Upper lobe of left lung (tissue), 6 donors: Measurements from ENCODE around the gene CTU2. TPM values are rescaled to one million over a fixed set of nuclear protein-coding genes. Genes with fewer than 3 reads are reported as not detected.
A peak's percentile ranks its signal among the peaks of the same experiment; 100 is the strongest.

Source experiments
- ATAC-seq, 2 donors: fragments of 200-7000 bp; cut with Tn5 transposase; one replicate each; pipeline ENCODE4 v1.9.1; 2022; ENCODE audit warnings: mild to moderate bottlenecking in 2 of 2, moderate library complexity in 2 of 2; ENCODE audit not compliant: low FRiP score in 2 of 2
- DNase-seq, 2 donors: peaks; one replicate each; pipeline ENCODE4 v3.0.0-alpha.2; 2019 to 2020
- H3K27ac ChIP-seq, 4 donors: fragments of 200-600 bp; sonication (generic); one replicate each; pipeline ENCODE4 v1.5.1; 2016 to 2019
- H3K27me3 ChIP-seq, 4 donors: fragments of 200-600 bp; sonication (generic); one replicate each; pipeline ENCODE4 v1.5.1; 2017 to 2019
- H3K36me3 ChIP-seq, 4 donors: fragments of 200-600 bp; sonication (generic); one replicate each; pipeline ENCODE4 v1.5.1; 2016 to 2019
- H3K4me1 ChIP-seq, 4 donors: fragments of 200-600 bp; sonication (generic); one replicate each; pipeline ENCODE4 v1.5.1; 2018 to 2019
- H3K4me3 ChIP-seq, 4 donors: fragments of 200-600 bp; sonication (generic); one replicate each; pipeline ENCODE4 v1.5.1; 2017 to 2019; ENCODE audit warnings: mild to moderate bottlenecking in 2 of 4, moderate library complexity in 1 of 4
- H3K9me3 ChIP-seq, 4 donors: fragments of 200-600 bp; sonication (generic); one replicate each; pipeline ENCODE4 v1.5.1; 2018 to 2019
- EP300 ChIP-seq, 4 donors: sonication (generic); formaldehyde crosslinking; IDR thresholded peaks; one replicate each; pipeline ENCODE4 v1.5.1; 2017; ENCODE audit warnings: antibody characterized with exemption in 4 of 4, control low read depth in 2 of 4
- POLR2A ChIP-seq, 4 donors: fragments of 450-650 bp; IDR thresholded peaks; one replicate each; pipeline ENCODE4 v1.5.1; 2016 to 2017; ENCODE audit warnings: antibody characterized with exemption in 4 of 4, mild to moderate bottlenecking in 2 of 4
- POLR2AphosphoS5 ChIP-seq, 2 donors: sonication (generic); formaldehyde crosslinking; IDR thresholded peaks; one replicate each; pipeline ENCODE4 v1.5.1; 2017; ENCODE audit warnings: antibody characterized with exemption in 2 of 2
- WGBS, 2 donors: methylation state at CpG; one replicate each; pipeline ENCODE4 v1.1.5; 2017 to 2018; 5-methylcytosine and 5-hydroxymethylcytosine counted together
- total RNA-seq, 6 donors: library from RNA; depleted of rRNA in 4 of 6; stranded (reverse); fragments of >200 nt in 4 of 6; gene quantifications; one replicate each; pipeline versions ENCODE4 v1.1.0 to v1.2.1, GENCODE V29; 2016 to 2021
- TF ChIP-seq, protein P1 (sequence below), 6 experiments: fragments of 450-650 bp in 4 of 6; fragments of 200-600 bp in 2 of 6; sonication (generic) in 2 of 6; IDR thresholded peaks; one replicate each; pipeline ENCODE4 v1.5.1; 2016 to 2019; ENCODE audit warnings: antibody characterized with exemption in 6 of 6
- donor health status: DM: no; HTN: no; CAD: no; lungs with moderate emphysema.
- donor health status: DM: no; HTN: yes; CAD: no; lungs with severe emphysema.

Gene CTU2
- total RNA-seq, 6 donors from 2014 or later, result 9.4 to 31.4 (median 20.6) TPM

GRCh38 chr16:88702371-88703210 lies 3.7 kb upstream of the CTU2 start:
- Histone ChIP-seq H3K4me3 (peak overlapping the region in 3 of 4 donors; percentile 23 to 98 (median 33)), H3K36me3 (peaks cover 8 to 29% (median 22%) of the 10 kb centered on the region in 4 donors), H3K27ac (peak overlapping the region; percentile 87 to 96 (median 92)), H3K9me3 (no peaks in the 10 kb centered on the region), H3K27me3 (no peaks in the 10 kb centered on the region), H3K4me1 (peaks cover 70 to 91% (median 72%) of the 10 kb centered on the region in 4 donors)
- ATAC-seq (no peak), DNase-seq (peak in 1 of 2 donors; percentile 43)
- 77 to 84% methylated on average over 3 to 30 of the region's 31 CpGs for WGBS, 2 donors
- TF ChIP-seq EP300 (IDR thresholded peaks at IDR 0.05), result no peak
- TF ChIP-seq, protein P1, sequence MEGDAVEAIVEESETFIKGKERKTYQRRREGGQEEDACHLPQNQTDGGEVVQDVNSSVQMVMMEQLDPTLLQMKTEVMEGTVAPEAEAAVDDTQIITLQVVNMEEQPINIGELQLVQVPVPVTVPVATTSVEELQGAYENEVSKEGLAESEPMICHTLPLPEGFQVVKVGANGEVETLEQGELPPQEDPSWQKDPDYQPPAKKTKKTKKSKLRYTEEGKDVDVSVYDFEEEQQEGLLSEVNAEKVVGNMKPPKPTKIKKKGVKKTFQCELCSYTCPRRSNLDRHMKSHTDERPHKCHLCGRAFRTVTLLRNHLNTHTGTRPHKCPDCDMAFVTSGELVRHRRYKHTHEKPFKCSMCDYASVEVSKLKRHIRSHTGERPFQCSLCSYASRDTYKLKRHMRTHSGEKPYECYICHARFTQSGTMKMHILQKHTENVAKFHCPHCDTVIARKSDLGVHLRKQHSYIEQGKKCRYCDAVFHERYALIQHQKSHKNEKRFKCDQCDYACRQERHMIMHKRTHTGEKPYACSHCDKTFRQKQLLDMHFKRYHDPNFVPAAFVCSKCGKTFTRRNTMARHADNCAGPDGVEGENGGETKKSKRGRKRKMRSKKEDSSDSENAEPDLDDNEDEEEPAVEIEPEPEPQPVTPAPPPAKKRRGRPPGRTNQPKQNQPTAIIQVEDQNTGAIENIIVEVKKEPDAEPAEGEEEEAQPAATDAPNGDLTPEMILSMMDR (IDR thresholded peaks at IDR 0.05), result no peak

- Histone ChIP-seq H3K27me3 (no peaks in the 10 kb centered on the region), H3K27ac (peak overlapping the region; percentile 87 to 96 (median 92)), H3K9me3 (no peaks in the 10 kb centered on the region), H3K36me3 (peaks cover 0 to 18% (median 11%) of the 10 kb centered on the region in 4 donors), H3K4me3 (peak overlapping the region in 3 of 4 donors; percentile 23 to 98 (median 33)), H3K4me1 (peaks cover 70 to 82% (median 71%) of the 10 kb centered on the region in 4 donors)
- WGBS, 2 donors, result 35 to 43% methylated on average over 8 to 19 of the region's 26 CpGs
- ATAC-seq (peak in 1 of 2 donors; percentile 11), DNase-seq (peak; percentile 65 to 86)
- TF ChIP-seq, protein P1 (IDR thresholded peaks at IDR 0.05), result no peak
- TF ChIP-seq POLR2A (IDR thresholded peaks at IDR 0.05), result peak in 1 of 4 donors; percentile 57
- TF ChIP-seq EP300 (IDR thresholded peaks at IDR 0.05), result no peak
- peak; percentile 34 to 55 for TF ChIP-seq POLR2AphosphoS5 (IDR thresholded peaks at IDR 0.05)
These were observed 2.6 kb upstream of the CTU2 start for GRCh38 chr16:88703486-88704309.

GRCh38 chr16:88705076-88705684 lies 1.1 kb upstream of the CTU2 start:
- Histone ChIP-seq H3K4me1 (peaks cover 57 to 70% (median 64%) of the 10 kb centered on the region in 4 donors), H3K9me3 (no peaks in the 10 kb centered on the region), H3K4me3 (peak overlapping the region; percentile 87 to 99 (median 98)), H3K36me3 (peaks cover 0 to 9% (median 2%) of the 10 kb centered on the region in 4 donors), H3K27me3 (no peaks in the 10 kb centered on the region), H3K27ac (peak overlapping the region; percentile 87 to 96 (median 92))
- peak in 1 of 4 donors; percentile 45 for TF ChIP-seq POLR2A (IDR thresholded peaks at IDR 0.05)
- TF ChIP-seq, protein P1 (IDR thresholded peaks at IDR 0.05), result no peak
- 17 to 24% methylated on average over 9 of the region's 9 CpGs for WGBS, 2 donors
- ATAC-seq (no peak), DNase-seq (peak; percentile 10 to 63)

DNA sequence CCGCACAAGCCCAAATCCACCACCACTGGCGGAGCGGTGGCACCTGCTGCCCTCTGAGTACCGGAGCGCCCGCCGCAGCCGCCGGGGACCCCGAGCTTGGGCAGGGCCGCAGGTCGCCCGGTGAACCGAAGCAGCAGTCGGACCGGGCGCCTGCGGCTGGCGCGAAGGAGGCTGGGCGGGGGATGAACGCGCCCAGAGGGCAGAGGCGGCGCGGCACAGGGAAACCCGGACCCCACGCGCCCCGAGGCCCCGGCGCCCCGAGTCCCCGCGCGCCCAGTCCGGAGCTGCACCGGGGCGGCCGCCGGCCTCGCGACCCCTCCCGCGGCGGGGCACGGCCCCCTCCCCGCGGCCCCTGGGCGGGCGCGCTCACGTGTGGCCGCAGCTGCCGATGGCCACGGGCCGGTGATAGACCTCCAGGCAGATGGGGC lies 488 bp upstream of the CTU2 start:
- H3K9me3 ChIP-seq, result no peaks in the 10 kb centered on the region
- 0 to 1% methylated on average over 11 to 28 of the region's 57 CpGs for WGBS, 2 donors
- H3K27me3 ChIP-seq, result no peaks in the 10 kb centered on the region
- DNase-seq, result peak in 1 of 2 donors; percentile 91
- peak in 1 of 2 donors; percentile 2 for ATAC-seq
- peaks cover 51 to 63% (median 57%) of the 10 kb centered on the region in 4 donors for H3K4me1 ChIP-seq
- H3K27ac ChIP-seq, result peak overlapping the region; percentile 87 to 96 (median 92)
- no peak for TF ChIP-seq POLR2A (IDR thresholded peaks at IDR 0.05)
- TF ChIP-seq EP300 (IDR thresholded peaks at IDR 0.05), result no peak
- TF ChIP-seq, protein P1 (IDR thresholded peaks at IDR 0.05), result no peak
- TF ChIP-seq POLR2AphosphoS5 (IDR thresholded peaks at IDR 0.05), result no peak
- peaks cover 0 to 7% (median 4%) of the 10 kb centered on the region in 4 donors for H3K36me3 ChIP-seq
- peak overlapping the region; percentile 87 to 99 (median 98) for H3K4me3 ChIP-seq
